Prostate gland (tissue), 2 donors: ENCODE measurements around the gene SF3B6. TPM values are rescaled to one million over a fixed set of nuclear protein-coding genes. Genes with fewer than 3 reads are reported as not detected.
A peak's percentile ranks its signal among the peaks of the same experiment; 100 is the strongest.

Experiments used
- DNase-seq: peaks from one replicate; pipeline ENCODE4 v3.0.0-alpha.2; 2019; ENCODE audit warnings: low spot score
- H3K27ac ChIP-seq, 2 donors: fragments of 200-600 bp; sonication (generic); 2 replicates each; pipeline ENCODE4 v1.5.1; 2017 to 2019
- H3K27me3 ChIP-seq: fragments of 200-600 bp; sonication (generic); replicated peaks from 2 replicates; pipeline ENCODE4 v1.5.1; 2019; ENCODE audit not compliant: insufficient read depth
- H3K36me3 ChIP-seq, 2 donors: fragments of 200-600 bp; sonication (generic); 1 replicate in 1 of 2; 2 replicates in 1 of 2; pipeline versions ENCODE4 v1.5.1 to v1.8.1; 2017 to 2019
- H3K4me1 ChIP-seq: fragments of 200-600 bp; sonication (generic); replicated peaks from 2 replicates; pipeline ENCODE4 v1.5.1; 2019
- H3K4me3 ChIP-seq, 2 donors: fragments of 200-600 bp; sonication (generic); 2 replicates each; pipeline ENCODE4 v1.5.1; 2017 to 2019
- H3K9me3 ChIP-seq: fragments of 200-600 bp; sonication (generic); 2 replicates; pipeline ENCODE4 v1.5.1; 2017
- POLR2A ChIP-seq: fragments of 450-650 bp; IDR thresholded peaks from one replicate; pipeline ENCODE4 v1.6.1; 2016; ENCODE audit warnings: antibody characterized with exemption, mild to moderate bottlenecking
- POLR2AphosphoS5 ChIP-seq: sonication (generic); formaldehyde crosslinking; IDR thresholded peaks from one replicate; pipeline ENCODE4 v1.6.1; 2017; ENCODE audit warnings: antibody characterized with exemption
- WGBS: methylation state at CpG from one replicate; pipeline ENCODE4 v1.1.5; 2018; 5-methylcytosine and 5-hydroxymethylcytosine counted together
- intact Hi-C: fragments of 100-400 bp; cut with DNase I; formaldehyde crosslinking; loops from one replicate; pipeline ENCODE4 v1.14.2; 2022
- total RNA-seq, 2 donors: library from RNA; depleted of rRNA; stranded (reverse); fragments of >200 nt; gene quantifications; one replicate each; pipeline ENCODE4 v1.1.0, GENCODE V29; 2016
- TF ChIP-seq, protein P1 (sequence below), 4 experiments: fragments of 200-600 bp in 2 of 4; fragments of 450-650 bp in 2 of 4; sonication (generic) in 2 of 4; IDR thresholded peaks; 1 replicate in 3 of 4; 2 replicates in 1 of 4; pipeline ENCODE4 v1.5.1; 2016 to 2019; ENCODE audit warnings: antibody characterized with exemption in 4 of 4, mild to moderate bottlenecking in 2 of 4, moderate library complexity in 2 of 4

The SF3B6 gene
- total RNA-seq, 2 donors from 2014 or later = 78.9 to 79.3 TPM

DNA sequence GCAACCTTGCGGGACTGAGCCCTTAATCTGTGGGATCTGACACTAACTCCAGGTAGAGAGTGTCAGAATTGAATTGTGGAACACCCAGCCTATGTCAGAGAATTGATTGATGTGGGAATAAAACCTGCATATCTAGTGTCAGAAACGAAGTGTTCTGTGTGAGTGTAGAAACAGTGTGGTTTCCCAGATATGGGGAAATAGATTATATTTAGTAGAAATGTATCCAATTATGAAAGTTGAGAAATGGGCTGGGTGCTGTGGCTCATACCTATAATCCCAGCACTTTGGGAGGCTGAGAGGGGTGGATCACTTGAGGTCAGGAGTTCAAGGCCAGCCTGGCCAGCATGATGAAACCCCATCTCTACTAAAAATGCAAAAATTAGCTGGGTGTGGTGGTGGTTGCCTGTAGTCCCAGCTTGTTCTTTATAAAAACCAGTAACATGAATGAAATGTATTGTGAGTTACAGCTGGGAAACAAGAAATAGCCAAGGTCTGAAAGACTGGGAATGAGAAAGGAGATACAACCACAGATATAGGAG, 12.8 kb upstream of the SF3B6 start:
- Histone ChIP-seq H3K27ac (no peak overlapping the region), H3K36me3 (no peaks in the 10 kb centered on the region), H3K27me3 (no peaks in the 10 kb centered on the region), H3K4me1 (no peaks in the 10 kb centered on the region), H3K9me3 (no peaks in the 10 kb centered on the region), H3K4me3 (no peak overlapping the region)
- TF ChIP-seq, protein P1, sequence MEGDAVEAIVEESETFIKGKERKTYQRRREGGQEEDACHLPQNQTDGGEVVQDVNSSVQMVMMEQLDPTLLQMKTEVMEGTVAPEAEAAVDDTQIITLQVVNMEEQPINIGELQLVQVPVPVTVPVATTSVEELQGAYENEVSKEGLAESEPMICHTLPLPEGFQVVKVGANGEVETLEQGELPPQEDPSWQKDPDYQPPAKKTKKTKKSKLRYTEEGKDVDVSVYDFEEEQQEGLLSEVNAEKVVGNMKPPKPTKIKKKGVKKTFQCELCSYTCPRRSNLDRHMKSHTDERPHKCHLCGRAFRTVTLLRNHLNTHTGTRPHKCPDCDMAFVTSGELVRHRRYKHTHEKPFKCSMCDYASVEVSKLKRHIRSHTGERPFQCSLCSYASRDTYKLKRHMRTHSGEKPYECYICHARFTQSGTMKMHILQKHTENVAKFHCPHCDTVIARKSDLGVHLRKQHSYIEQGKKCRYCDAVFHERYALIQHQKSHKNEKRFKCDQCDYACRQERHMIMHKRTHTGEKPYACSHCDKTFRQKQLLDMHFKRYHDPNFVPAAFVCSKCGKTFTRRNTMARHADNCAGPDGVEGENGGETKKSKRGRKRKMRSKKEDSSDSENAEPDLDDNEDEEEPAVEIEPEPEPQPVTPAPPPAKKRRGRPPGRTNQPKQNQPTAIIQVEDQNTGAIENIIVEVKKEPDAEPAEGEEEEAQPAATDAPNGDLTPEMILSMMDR (IDR thresholded peaks at IDR 0.05) = no peak
- TF ChIP-seq POLR2A (no peak), POLR2AphosphoS5 (no peak)
- intact Hi-C loops = loop anchor here (10.0 kb wide), 1 partner anchor 296 kb away; no protein-coding TSS in a partner anchor
- DNase-seq = no peak
- 92% methylated on average over 2 of the region's 2 CpGs for WGBS

DNA sequence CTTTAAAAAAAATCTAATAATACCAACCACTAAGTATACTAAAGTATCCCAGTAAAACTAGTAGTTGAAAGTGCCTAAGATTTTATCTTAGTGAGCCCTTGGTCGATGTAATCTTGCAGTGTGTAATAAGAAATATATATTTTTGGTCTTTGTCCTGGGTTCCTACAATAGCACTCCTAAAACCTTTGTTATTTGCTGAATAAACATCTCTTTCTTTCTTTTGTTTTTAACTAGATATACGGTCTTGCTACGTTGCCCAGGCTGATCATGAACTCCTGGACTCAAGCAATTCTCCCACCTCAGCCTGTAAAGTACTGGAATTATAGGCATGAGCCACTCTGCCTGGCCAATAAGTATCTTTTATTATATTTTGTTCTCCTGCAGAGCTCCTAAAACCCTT, 10.9 kb upstream of the SF3B6 start:
- TF ChIP-seq POLR2AphosphoS5 (no peak), POLR2A (no peak)
- TF ChIP-seq, protein P1 (IDR thresholded peaks at IDR 0.05) = no peak
- Histone ChIP-seq H3K4me1 (peaks cover 3% of the 10 kb centered on the region), H3K27me3 (no peaks in the 10 kb centered on the region), H3K9me3 (no peaks in the 10 kb centered on the region), H3K36me3 (no peaks in the 10 kb centered on the region), H3K4me3 (no peak overlapping the region), H3K27ac (no peak overlapping the region)
- WGBS = 69% methylated on average over 3 of the region's 3 CpGs
- DNase-seq = no peak
- intact Hi-C loops = loop anchor here (10.0 kb wide), 1 partner anchor 298 kb away; no protein-coding TSS in a partner anchor

DNA sequence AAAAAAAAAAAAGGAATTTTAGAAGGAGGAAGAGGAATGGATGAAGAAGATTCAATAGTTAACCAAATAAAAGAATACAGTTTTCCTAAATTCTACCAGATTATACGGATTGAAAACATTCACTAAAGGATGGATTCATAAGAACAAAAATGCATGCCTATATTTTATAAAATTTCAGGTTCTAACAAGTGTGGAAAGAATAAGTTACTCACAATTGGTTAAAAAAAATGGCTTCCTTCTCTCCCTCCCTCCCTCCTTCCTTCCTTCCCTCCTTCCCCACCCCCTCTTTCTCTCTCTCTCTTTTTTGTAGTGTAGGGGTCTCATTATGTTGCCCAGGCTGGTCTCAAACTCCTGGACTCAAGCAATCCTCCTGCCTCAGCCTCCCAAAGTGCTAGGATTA, 10.1 kb upstream of the SF3B6 start:
- TF ChIP-seq POLR2AphosphoS5 (no peak), POLR2A (no peak)
- TF ChIP-seq, protein P1 (IDR thresholded peaks at IDR 0.05) = no peak
- Histone ChIP-seq H3K27ac (no peak overlapping the region), H3K4me3 (no peak overlapping the region), H3K9me3 (no peaks in the 10 kb centered on the region), H3K27me3 (no peaks in the 10 kb centered on the region), H3K36me3 (no peaks in the 10 kb centered on the region), H3K4me1 (peaks cover 3% of the 10 kb centered on the region)
- no peak for DNase-seq
- 100% methylated on average over 1 of the region's 1 CpG for WGBS
- intact Hi-C loops = loop anchor here (10.0 kb wide), 1 partner anchor 299 kb away; no protein-coding TSS in a partner anchor

DNA sequence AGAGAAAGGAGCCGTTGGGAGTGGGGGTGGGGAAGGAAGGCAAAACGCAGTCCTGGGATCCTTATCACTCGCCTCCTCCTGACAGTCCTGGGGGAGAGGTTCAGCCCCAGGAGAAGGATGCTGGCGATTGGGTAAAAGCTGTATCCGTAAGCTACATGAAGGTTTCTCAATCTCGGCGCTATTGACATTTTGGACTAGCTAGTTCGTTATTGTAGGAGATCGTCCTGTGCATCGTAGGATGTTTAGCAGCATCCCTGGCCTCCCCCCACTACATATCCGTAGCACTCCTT, 9.0 kb upstream of the SF3B6 start:
- no peaks in the 10 kb centered on the region for H3K9me3 ChIP-seq
- TF ChIP-seq POLR2AphosphoS5 = no peak
- TF ChIP-seq, protein P1 (IDR thresholded peaks at IDR 0.05) = no peak
- TF ChIP-seq POLR2A = no peak
- intact Hi-C loops = loop anchor here (2.0 to 10.0 kb wide), 3 partner anchors 158 to 300 kb away; partner anchors contain the start of gene ATAD2B
- H3K4me3 ChIP-seq = peak overlapping the region; percentile 45 to 59
- no peak for DNase-seq
- peaks cover 3% of the 10 kb centered on the region for H3K4me1 ChIP-seq
- no peaks in the 10 kb centered on the region for H3K36me3 ChIP-seq
- WGBS = 12% methylated on average over 11 of the region's 11 CpGs
- H3K27me3 ChIP-seq = no peaks in the 10 kb centered on the region
- H3K27ac ChIP-seq = peak overlapping the region; percentile 91 to 93
